HEK293 (cell line): Measurements from ENCODE around the gene ZNF775.

ENCODE experiments used
- FEZF1 ChIP-seq: fragments of 450-650 bp; formaldehyde crosslinking; IDR thresholded peaks from 2 replicates; pipeline ENCODE4 v1.5.1; 2016; ENCODE audit warnings: missing biosample characterization, missing genetic modification characterization
- GLIS1 ChIP-seq: fragments of 450-650 bp; formaldehyde crosslinking; IDR thresholded peaks from 2 replicates; pipeline ENCODE4 v1.5.1; 2016; ENCODE audit warnings: missing biosample characterization, missing genetic modification characterization
- HOXC10 ChIP-seq: sonication (generic); formaldehyde crosslinking; IDR thresholded peaks from 2 replicates; pipeline ENCODE4 v1.8.1; 2023; ENCODE audit warnings: mild to moderate bottlenecking, missing genetic modification reagents
- KLF10 ChIP-seq: fragments of 450-650 bp; IDR thresholded peaks from 2 replicates; pipeline ENCODE4 v1.5.1; 2018; ENCODE audit warnings: missing biosample characterization, mild to moderate bottlenecking, missing genetic modification characterization
- MEIS1 ChIP-seq: sonication (generic); formaldehyde crosslinking; IDR thresholded peaks from 2 replicates; pipeline ENCODE4 v1.8.1; 2022; ENCODE audit warnings: missing genetic modification reagents, mild to moderate bottlenecking, borderline replicate concordance
- PRDM1 ChIP-seq: fragments of 450-650 bp; formaldehyde crosslinking; IDR thresholded peaks from 2 replicates; pipeline ENCODE4; 2016; ENCODE audit warnings: missing biosample characterization, missing genetic modification characterization
- RBAK ChIP-seq: fragments of 450-650 bp; formaldehyde crosslinking; IDR thresholded peaks from 2 replicates; pipeline ENCODE4 v1.5.1; 2016; ENCODE audit warnings: missing biosample characterization, missing genetic modification characterization
- SCRT1 ChIP-seq: fragments of 450-650 bp; formaldehyde crosslinking; IDR thresholded peaks from 2 replicates; pipeline ENCODE4 v1.5.1; 2016; ENCODE audit warnings: missing biosample characterization, missing genetic modification characterization, borderline replicate concordance
- ZBTB48 ChIP-seq: fragments of 450-650 bp; formaldehyde crosslinking; IDR thresholded peaks from 2 replicates; pipeline ENCODE4 v1.5.1; 2016; ENCODE audit warnings: missing biosample characterization, missing genetic modification characterization
- ZEB2 ChIP-seq: fragments of 450-650 bp; formaldehyde crosslinking; IDR thresholded peaks from 2 replicates; pipeline ENCODE4 v1.5.1; 2016; ENCODE audit warnings: missing biosample characterization, missing genetic modification characterization
- ZNF223 ChIP-seq: fragments of 450-650 bp; formaldehyde crosslinking; IDR thresholded peaks from 2 replicates; pipeline ENCODE4 v1.5.1; 2016; ENCODE audit warnings: missing biosample characterization, missing genetic modification characterization
- ZNF266 ChIP-seq: fragments of 450-650 bp; formaldehyde crosslinking; IDR thresholded peaks from 2 replicates; pipeline ENCODE4 v1.5.1; 2016; ENCODE audit warnings: missing biosample characterization, missing genetic modification characterization, low read depth
- ZNF350 ChIP-seq: fragments of 450-650 bp; formaldehyde crosslinking; IDR thresholded peaks from 2 replicates; pipeline ENCODE4 v1.5.0; 2017; ENCODE audit warnings: missing biosample characterization, mild to moderate bottlenecking, missing genetic modification characterization
- ZNF391 ChIP-seq: fragments of 450-650 bp; formaldehyde crosslinking; IDR thresholded peaks from 2 replicates; pipeline ENCODE4 v1.5.1; 2016; ENCODE audit warnings: low read depth, missing biosample characterization, missing genetic modification characterization, borderline replicate concordance
- ZNF426 ChIP-seq: fragments of 450-650 bp; formaldehyde crosslinking; IDR thresholded peaks from 2 replicates; pipeline ENCODE4 v1.5.1; 2017; ENCODE audit warnings: missing biosample characterization, missing genetic modification characterization, mild to moderate bottlenecking, inconsistent platforms, moderate library complexity
- ZNF473 ChIP-seq: fragments of 450-650 bp; formaldehyde crosslinking; IDR thresholded peaks from 2 replicates; pipeline ENCODE4 v1.5.1; 2017; ENCODE audit warnings: missing biosample characterization, missing genetic modification characterization
- ZNF510 ChIP-seq: fragments of 450-650 bp; formaldehyde crosslinking; IDR thresholded peaks from 2 replicates; pipeline ENCODE4 v1.5.1; 2018; ENCODE audit warnings: mild to moderate bottlenecking, missing genetic modification characterization, missing biosample characterization; ENCODE audit not compliant: insufficient replicate concordance
- ZNF549 ChIP-seq: fragments of 450-650 bp; IDR thresholded peaks from 2 replicates; pipeline ENCODE4 v1.5.1; 2018; ENCODE audit warnings: missing biosample characterization, missing genetic modification characterization, mild to moderate bottlenecking, inconsistent platforms, moderate library complexity
- ZNF585B ChIP-seq: fragments of 450-650 bp; formaldehyde crosslinking; IDR thresholded peaks from 2 replicates; pipeline ENCODE4 v1.5.1; 2016; ENCODE audit warnings: missing biosample characterization, missing genetic modification characterization
- ZNF596 ChIP-seq: fragments of 450-650 bp; IDR thresholded peaks from 2 replicates; pipeline ENCODE4 v1.5.0; 2018; ENCODE audit warnings: missing biosample characterization, mild to moderate bottlenecking, missing genetic modification characterization, moderate library complexity
- ZNF629 ChIP-seq: fragments of 450-650 bp; formaldehyde crosslinking; IDR thresholded peaks from 2 replicates; pipeline ENCODE4 v1.5.1; 2017; ENCODE audit warnings: missing biosample characterization, missing genetic modification characterization
- ZNF677 ChIP-seq: fragments of 450-650 bp; IDR thresholded peaks from 2 replicates; pipeline ENCODE4 v1.5.0; 2018; ENCODE audit warnings: missing biosample characterization, mild to moderate bottlenecking, missing genetic modification characterization, moderate library complexity
- ZNF76 ChIP-seq: fragments of 450-650 bp; formaldehyde crosslinking; IDR thresholded peaks from 2 replicates; pipeline ENCODE4; 2016; ENCODE audit warnings: low read depth, missing biosample characterization, missing genetic modification characterization, borderline replicate concordance
- ZNF791 ChIP-seq: fragments of 450-650 bp; formaldehyde crosslinking; IDR thresholded peaks from 2 replicates; pipeline ENCODE4 v1.5.1; 2016; ENCODE audit warnings: missing biosample characterization, missing genetic modification characterization
- ZNF792 ChIP-seq: fragments of 450-650 bp; formaldehyde crosslinking; IDR thresholded peaks from 2 replicates; pipeline ENCODE4 v1.5.1; 2016; ENCODE audit warnings: missing biosample characterization, missing genetic modification characterization
- ZNF837 ChIP-seq: fragments of 450-650 bp; formaldehyde crosslinking; IDR thresholded peaks from 2 replicates; pipeline ENCODE4 v1.5.1; 2016; ENCODE audit warnings: missing biosample characterization, missing genetic modification characterization
- TF ChIP-seq, protein P1 (sequence below): fragments of 450-650 bp; formaldehyde crosslinking; IDR thresholded peaks from 2 replicates; pipeline ENCODE4 v1.5.1; 2016; ENCODE audit warnings: missing biosample characterization, missing genetic modification characterization
- TF ChIP-seq, protein P2 (sequence below): fragments of 450-650 bp; formaldehyde crosslinking; IDR thresholded peaks from 2 replicates; pipeline ENCODE4 v1.5.1; 2017; ENCODE audit warnings: missing biosample characterization, missing genetic modification characterization
- TF ChIP-seq, protein P3 (sequence below): fragments of 450-650 bp; formaldehyde crosslinking; optimal IDR thresholded peaks from 2 replicates; pipeline ENCODE3; 2016; ENCODE audit warnings: missing biosample characterization, mild to moderate bottlenecking, missing genetic modification characterization
- TF ChIP-seq, protein P4 (sequence below): fragments of 450-650 bp; formaldehyde crosslinking; IDR thresholded peaks from 2 replicates; pipeline ENCODE4 v1.5.1; 2016; ENCODE audit warnings: missing biosample characterization, missing genetic modification characterization
- TF ChIP-seq, protein P5 (sequence below): fragments of 450-650 bp; formaldehyde crosslinking; IDR thresholded peaks from 2 replicates; pipeline ENCODE4 v1.5.1; 2016; ENCODE audit warnings: missing biosample characterization, missing genetic modification characterization

Gene ZNF775

DNA sequence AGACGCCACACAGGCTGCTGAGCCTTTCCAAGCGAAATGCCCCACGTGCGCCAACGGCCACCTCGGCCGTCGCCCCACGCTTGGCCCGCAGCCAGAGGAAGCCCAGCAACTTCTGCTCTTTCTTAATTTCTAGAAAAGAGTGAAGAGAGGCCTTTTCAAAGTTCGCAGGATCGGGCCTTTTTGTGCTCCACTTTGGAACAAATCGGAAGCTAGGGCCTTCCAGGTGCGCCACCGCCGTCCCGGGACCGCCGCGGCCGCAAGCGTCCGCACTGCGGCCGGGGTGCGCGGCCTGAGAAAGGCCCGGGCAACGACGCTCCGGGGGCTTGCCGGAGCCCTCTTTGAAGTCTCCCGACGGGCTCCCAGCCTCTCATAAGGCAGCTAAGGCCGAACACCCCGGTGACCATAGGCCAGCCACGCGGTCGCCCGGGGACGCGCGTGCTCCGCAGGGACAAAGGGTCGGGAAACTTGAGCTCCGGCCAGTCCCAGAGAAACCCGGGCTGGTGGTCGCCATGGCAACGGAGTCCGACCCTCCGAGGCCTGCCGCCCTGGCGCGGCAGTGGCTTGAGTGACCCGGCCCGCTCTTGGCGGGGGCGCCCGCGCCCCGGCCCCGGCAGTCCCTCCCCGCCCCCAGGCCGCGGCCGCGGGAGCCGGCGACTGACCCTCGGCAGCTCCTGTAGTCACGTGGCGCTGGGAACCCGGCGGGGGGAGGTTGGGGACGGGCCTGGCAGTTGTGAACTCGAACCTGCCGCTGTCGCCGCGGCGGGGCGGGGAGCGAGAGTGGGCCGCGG is 10.8 kb upstream of the ZNF775 start, which contains the start of gene REPIN1 (continued):
- TF ChIP-seq, protein P1, sequence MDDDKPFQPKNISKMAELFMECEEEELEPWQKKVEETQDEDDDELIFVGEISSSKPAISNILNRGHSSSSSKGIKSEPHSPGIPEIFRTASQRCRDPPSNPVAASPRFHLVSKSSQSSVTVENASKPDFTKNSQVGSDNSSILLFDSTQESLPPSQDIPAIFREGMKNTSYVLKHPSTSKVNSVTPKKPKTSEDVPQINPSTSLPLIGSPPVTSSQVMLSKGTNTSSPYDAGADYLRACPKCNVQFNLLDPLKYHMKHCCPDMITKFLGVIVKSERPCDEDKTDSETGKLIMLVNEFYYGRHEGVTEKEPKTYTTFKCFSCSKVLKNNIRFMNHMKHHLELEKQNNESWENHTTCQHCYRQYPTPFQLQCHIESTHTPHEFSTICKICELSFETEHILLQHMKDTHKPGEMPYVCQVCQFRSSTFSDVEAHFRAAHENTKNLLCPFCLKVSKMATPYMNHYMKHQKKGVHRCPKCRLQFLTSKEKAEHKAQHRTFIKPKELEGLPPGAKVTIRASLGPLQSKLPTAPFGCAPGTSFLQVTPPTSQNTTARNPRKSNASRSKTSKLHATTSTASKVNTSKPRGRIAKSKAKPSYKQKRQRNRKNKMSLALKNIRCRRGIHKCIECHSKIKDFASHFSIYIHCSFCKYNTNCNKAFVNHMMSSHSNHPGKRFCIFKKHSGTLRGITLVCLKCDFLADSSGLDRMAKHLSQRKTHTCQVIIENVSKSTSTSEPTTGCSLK (tag by site-specific recombination), result no peak
- TF ChIP-seq ZNF585B (tag by site-specific recombination), result no peak
- TF ChIP-seq ZNF510 (tag by site-specific recombination), result no peak
- no peak for TF ChIP-seq ZNF223 (tag by site-specific recombination)
- TF ChIP-seq ZNF549 (tag by site-specific recombination), result no peak
- peak; percentile 41; the same call in 1 of the 2 replicates for TF ChIP-seq FEZF1 (tag by site-specific recombination)
- TF ChIP-seq, protein P2, sequence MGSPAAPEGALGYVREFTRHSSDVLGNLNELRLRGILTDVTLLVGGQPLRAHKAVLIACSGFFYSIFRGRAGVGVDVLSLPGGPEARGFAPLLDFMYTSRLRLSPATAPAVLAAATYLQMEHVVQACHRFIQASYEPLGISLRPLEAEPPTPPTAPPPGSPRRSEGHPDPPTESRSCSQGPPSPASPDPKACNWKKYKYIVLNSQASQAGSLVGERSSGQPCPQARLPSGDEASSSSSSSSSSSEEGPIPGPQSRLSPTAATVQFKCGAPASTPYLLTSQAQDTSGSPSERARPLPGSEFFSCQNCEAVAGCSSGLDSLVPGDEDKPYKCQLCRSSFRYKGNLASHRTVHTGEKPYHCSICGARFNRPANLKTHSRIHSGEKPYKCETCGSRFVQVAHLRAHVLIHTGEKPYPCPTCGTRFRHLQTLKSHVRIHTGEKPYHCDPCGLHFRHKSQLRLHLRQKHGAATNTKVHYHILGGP (tag by site-specific recombination), result no peak
- TF ChIP-seq ZNF266 (tag by site-specific recombination), result no peak
- no peak for TF ChIP-seq ZNF391 (tag by site-specific recombination)
- no peak for TF ChIP-seq ZNF426 (tag by site-specific recombination)
- TF ChIP-seq ZNF677 (tag by site-specific recombination), result no peak
- TF ChIP-seq, protein P3, sequence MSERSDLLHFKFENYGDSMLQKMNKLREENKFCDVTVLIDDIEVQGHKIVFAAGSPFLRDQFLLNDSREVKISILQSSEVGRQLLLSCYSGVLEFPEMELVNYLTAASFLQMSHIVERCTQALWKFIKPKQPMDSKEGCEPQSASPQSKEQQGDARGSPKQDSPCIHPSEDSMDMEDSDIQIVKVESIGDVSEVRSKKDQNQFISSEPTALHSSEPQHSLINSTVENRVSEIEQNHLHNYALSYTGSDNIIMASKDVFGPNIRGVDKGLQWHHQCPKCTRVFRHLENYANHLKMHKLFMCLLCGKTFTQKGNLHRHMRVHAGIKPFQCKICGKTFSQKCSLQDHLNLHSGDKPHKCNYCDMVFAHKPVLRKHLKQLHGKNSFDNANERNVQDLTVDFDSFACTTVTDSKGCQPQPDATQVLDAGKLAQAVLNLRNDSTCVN, result peak; percentile 70
- TF ChIP-seq KLF10 (tag by site-specific recombination), result no peak
- TF ChIP-seq ZNF792 (tag by site-specific recombination), result 0 out of 2 replicates have a peak, but pooled peaks have one; percentile 38
- TF ChIP-seq HOXC10 (CRISPR knock-in tag), result no peak
- TF ChIP-seq ZNF629, result peak; percentile 62; the same call in 1 of the 2 replicates
- TF ChIP-seq ZNF791, result no peak
- no peak for TF ChIP-seq ZNF350
- 0 out of 2 replicates have a peak, but pooled peaks have one; percentile 17 for TF ChIP-seq ZBTB48 (tag by site-specific recombination)
- TF ChIP-seq RBAK (tag by site-specific recombination), result no peak
- TF ChIP-seq, protein P4, sequence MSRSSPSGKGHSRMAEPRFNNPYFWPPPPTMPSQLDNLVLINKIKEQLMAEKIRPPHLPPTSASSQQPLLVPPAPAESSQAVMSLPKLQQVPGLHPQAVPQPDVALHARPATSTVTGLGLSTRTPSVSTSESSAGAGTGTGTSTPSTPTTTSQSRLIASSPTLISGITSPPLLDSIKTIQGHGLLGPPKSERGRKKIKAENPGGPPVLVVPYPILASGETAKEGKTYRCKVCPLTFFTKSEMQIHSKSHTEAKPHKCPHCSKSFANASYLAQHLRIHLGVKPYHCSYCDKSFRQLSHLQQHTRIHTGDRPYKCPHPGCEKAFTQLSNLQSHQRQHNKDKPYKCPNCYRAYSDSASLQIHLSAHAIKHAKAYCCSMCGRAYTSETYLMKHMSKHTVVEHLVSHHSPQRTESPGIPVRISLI, result no peak
- TF ChIP-seq ZNF473, result no peak
- no peak for TF ChIP-seq ZNF596 (tag by site-specific recombination)
- TF ChIP-seq ZNF76 (tag by site-specific recombination), result no peak; the same call in 1 of the 2 replicates
- no peak for TF ChIP-seq MEIS1 (CRISPR knock-in tag)
- no peak for TF ChIP-seq SCRT1 (tag by site-specific recombination)
- TF ChIP-seq, protein P5, sequence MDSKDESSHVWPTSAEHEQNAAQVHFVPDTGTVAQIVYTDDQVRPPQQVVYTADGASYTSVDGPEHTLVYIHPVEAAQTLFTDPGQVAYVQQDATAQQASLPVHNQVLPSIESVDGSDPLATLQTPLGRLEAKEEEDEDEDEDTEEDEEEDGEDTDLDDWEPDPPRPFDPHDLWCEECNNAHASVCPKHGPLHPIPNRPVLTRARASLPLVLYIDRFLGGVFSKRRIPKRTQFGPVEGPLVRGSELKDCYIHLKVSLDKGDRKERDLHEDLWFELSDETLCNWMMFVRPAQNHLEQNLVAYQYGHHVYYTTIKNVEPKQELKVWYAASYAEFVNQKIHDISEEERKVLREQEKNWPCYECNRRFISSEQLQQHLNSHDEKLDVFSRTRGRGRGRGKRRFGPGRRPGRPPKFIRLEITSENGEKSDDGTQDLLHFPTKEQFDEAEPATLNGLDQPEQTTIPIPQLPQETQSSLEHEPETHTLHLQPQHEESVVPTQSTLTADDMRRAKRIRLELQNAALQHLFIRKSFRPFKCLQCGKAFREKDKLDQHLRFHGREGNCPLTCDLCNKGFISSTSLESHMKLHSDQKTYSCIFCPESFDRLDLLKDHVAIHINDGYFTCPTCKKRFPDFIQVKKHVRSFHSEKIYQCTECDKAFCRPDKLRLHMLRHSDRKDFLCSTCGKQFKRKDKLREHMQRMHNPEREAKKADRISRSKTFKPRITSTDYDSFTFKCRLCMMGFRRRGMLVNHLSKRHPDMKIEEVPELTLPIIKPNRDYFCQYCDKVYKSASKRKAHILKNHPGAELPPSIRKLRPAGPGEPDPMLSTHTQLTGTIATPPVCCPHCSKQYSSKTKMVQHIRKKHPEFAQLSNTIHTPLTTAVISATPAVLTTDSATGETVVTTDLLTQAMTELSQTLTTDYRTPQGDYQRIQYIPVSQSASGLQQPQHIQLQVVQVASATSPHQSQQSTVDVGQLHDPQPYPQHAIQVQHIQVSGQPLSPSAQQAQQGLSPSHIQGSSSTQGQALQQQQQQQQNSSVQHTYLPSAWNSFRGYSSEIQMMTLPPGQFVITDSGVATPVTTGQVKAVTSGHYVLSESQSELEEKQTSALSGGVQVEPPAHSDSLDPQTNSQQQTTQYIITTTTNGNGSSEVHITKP (tag by site-specific recombination), result no peak
- TF ChIP-seq GLIS1 (tag by site-specific recombination), result peak; percentile 97; the same call in 1 of the 2 replicates
- no peak for TF ChIP-seq PRDM1 (tag by site-specific recombination)
- peak; percentile 85; the same call in 1 of the 2 replicates for TF ChIP-seq ZEB2 (tag by site-specific recombination)
- TF ChIP-seq ZNF837 (tag by site-specific recombination), result no peak
